NT2/D1 (cell line): ENCODE results near the gene CACNA2D1.

Source experiments
- DNase-seq: peaks from one replicate; pipeline ENCODE4 v3.0.0-alpha.2; 2011; ENCODE audit warnings: low read depth, low spot score
- H3K27me3 ChIP-seq: 2 replicates; pipeline ENCODE4 v1.6.0; 2011; ENCODE audit warnings: mild to moderate bottlenecking; ENCODE audit not compliant: insufficient read length, insufficient read depth
- H3K36me3 ChIP-seq: 2 replicates; pipeline ENCODE4 v1.6.1; 2011; ENCODE audit warnings: mild to moderate bottlenecking, low read length, mixed read lengths; ENCODE audit not compliant: insufficient read depth, insufficient read length
- H3K4me1 ChIP-seq: 2 replicates; pipeline ENCODE4 v1.5.1; 2011; ENCODE audit not compliant: insufficient read depth, insufficient read length
- H3K4me3 ChIP-seq: 2 replicates; pipeline ENCODE4 v1.5.1; 2011; ENCODE audit warnings: low read depth; ENCODE audit not compliant: insufficient read length
- H3K9ac ChIP-seq: 2 replicates; pipeline ENCODE4 v1.6.0; 2011; ENCODE audit warnings: low read depth; ENCODE audit not compliant: insufficient read length
- H3K9me3 ChIP-seq: 2 replicates; pipeline ENCODE4 v1.5.1; 2011; ENCODE audit warnings: mild to moderate bottlenecking, low read length; ENCODE audit not compliant: insufficient read depth
- SUZ12 ChIP-seq: IDR thresholded peaks from 2 replicates; pipeline ENCODE4 v1.6.1; 2011; ENCODE audit not compliant: insufficient read length, insufficient read depth; ENCODE audit errors: extremely low read depth
- YY1 ChIP-seq: IDR thresholded peaks from 2 replicates; pipeline ENCODE4 v1.6.1; 2011; ENCODE audit not compliant: insufficient read length, insufficient read depth
- ZNF274 ChIP-seq: IDR thresholded peaks from 2 replicates; pipeline ENCODE4 v1.6.1; 2011; ENCODE audit warnings: mild to moderate bottlenecking, low read depth, low read length

Gene CACNA2D1

DNA sequence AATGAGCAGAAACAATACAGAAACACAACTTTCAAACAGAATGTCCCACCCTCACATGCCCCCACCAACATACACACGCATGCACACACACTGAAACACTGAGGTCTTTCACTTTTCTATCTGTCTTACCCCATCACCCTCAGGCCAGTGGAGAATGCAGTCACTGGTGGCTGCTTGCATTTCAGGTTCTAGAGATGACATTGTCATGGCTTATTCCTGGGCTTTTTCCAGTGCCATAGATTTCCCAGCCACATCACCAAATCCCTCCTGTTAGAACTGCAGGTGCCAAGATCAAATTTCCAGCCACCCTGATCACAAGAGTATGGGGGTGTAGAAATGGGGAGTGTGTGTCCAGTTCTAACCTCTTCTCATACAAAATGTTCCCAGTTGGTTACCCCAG lies 68.4 kb downstream of the CACNA2D1 start:
- Histone ChIP-seq H3K4me1 (no peaks in the 10 kb centered on the region), H3K4me3 (no peak overlapping the region), H3K9me3 (no peaks in the 10 kb centered on the region), H3K9ac (no peak overlapping the region), H3K27me3 (no peaks in the 10 kb centered on the region), H3K36me3 (no peaks in the 10 kb centered on the region)
- TF ChIP-seq SUZ12 = no peak
- no peak for TF ChIP-seq ZNF274
- TF ChIP-seq YY1 = no peak
- DNase-seq = no peak

- H3K36me3 ChIP-seq = no peaks in the 10 kb centered on the region
- H3K4me3 ChIP-seq = no peak overlapping the region
- DNase-seq = no peak
- no peaks in the 10 kb centered on the region for H3K9me3 ChIP-seq
- H3K4me1 ChIP-seq = no peaks in the 10 kb centered on the region
- H3K9ac ChIP-seq = no peak overlapping the region
- H3K27me3 ChIP-seq = no peaks in the 10 kb centered on the region
- TF ChIP-seq YY1 = no peak
- TF ChIP-seq SUZ12 = no peak
- no peak for TF ChIP-seq ZNF274
Measured at GRCh38 chr7:82373926-82374635, 69.5 kb downstream of the CACNA2D1 start.

DNA sequence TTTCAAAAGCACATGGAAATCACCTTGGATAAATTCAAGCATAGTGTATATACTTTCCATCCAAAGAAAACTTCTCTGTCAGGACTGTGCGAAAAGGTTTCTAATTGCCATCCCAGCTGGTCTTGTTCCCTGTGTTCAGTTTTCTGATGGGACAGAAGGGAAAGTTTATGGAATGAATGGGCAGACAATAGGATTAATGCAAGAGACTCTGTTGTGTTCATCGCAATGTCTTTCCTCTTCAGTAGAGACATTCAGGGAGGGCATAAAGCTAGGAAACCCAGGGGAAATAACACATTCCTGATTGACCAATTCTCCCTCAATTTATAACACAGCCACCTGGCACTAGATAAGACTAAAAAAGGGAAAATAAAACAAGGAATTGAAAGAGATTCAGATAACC lies 78.9 kb downstream of the CACNA2D1 start:
- no peaks in the 10 kb centered on the region for H3K4me1 ChIP-seq
- no peak overlapping the region for H3K4me3 ChIP-seq
- TF ChIP-seq YY1 = no peak
- TF ChIP-seq ZNF274 = no peak
- no peak for TF ChIP-seq SUZ12
- no peak for DNase-seq
- H3K27me3 ChIP-seq = no peaks in the 10 kb centered on the region
- H3K9ac ChIP-seq = no peak overlapping the region
- no peaks in the 10 kb centered on the region for H3K9me3 ChIP-seq
- H3K36me3 ChIP-seq = no peaks in the 10 kb centered on the region

GRCh38 chr7:82364048-82364447 lies 79.5 kb downstream of the CACNA2D1 start:
- no peaks in the 10 kb centered on the region for H3K36me3 ChIP-seq
- H3K4me3 ChIP-seq = no peak overlapping the region
- H3K9ac ChIP-seq = no peak overlapping the region
- no peak for TF ChIP-seq SUZ12
- no peak for TF ChIP-seq YY1
- TF ChIP-seq ZNF274 = no peak
- no peaks in the 10 kb centered on the region for H3K27me3 ChIP-seq
- no peak for DNase-seq
- H3K4me1 ChIP-seq = no peaks in the 10 kb centered on the region
- no peaks in the 10 kb centered on the region for H3K9me3 ChIP-seq

GRCh38 chr7:82362129-82362706 lies 81.4 kb downstream of the CACNA2D1 start:
- no peak overlapping the region for H3K9ac ChIP-seq
- no peak for DNase-seq
- no peaks in the 10 kb centered on the region for H3K27me3 ChIP-seq
- no peak overlapping the region for H3K4me3 ChIP-seq
- no peaks in the 10 kb centered on the region for H3K4me1 ChIP-seq
- no peak for TF ChIP-seq SUZ12
- no peaks in the 10 kb centered on the region for H3K9me3 ChIP-seq
- H3K36me3 ChIP-seq = no peaks in the 10 kb centered on the region

- Histone ChIP-seq H3K9me3 (no peaks in the 10 kb centered on the region), H3K9ac (no peak overlapping the region), H3K4me1 (no peaks in the 10 kb centered on the region), H3K27me3 (no peaks in the 10 kb centered on the region), H3K36me3 (no peaks in the 10 kb centered on the region), H3K4me3 (no peak overlapping the region)
- DNase-seq = no peak
- TF ChIP-seq SUZ12 (no peak), YY1 (no peak), ZNF274 (no peak)
Measured at GRCh38 chr7:82360591-82361368, 82.8 kb downstream of the CACNA2D1 start.

DNA sequence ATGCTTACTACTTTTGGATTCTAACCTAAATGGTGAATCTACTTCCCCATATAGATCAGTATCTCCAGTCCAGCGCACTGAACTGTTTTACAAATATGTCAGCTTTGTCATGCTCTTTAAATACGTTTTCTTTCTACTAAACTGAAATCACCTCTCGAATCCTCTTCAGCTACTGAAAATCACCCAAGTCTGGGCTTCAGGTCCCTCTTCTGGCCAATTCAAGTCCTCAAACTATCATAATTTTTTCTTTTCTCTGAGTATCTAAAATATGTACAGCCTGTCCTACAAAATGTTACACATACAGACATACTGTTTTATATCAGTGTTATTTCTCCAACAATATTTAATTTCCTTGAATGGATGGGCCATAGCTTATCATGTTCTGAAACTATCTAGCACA lies 84.2 kb downstream of the CACNA2D1 start:
- Histone ChIP-seq H3K9ac (no peak overlapping the region), H3K9me3 (no peaks in the 10 kb centered on the region), H3K36me3 (no peaks in the 10 kb centered on the region), H3K4me1 (no peaks in the 10 kb centered on the region), H3K27me3 (no peaks in the 10 kb centered on the region), H3K4me3 (no peak overlapping the region)
- TF ChIP-seq ZNF274 (no peak), SUZ12 (no peak), YY1 (no peak)
- no peak for DNase-seq
